EH (cell line): ENCODE data around the gene AGPAT4.
"Not testable (repeated sequence)": the region's sequence is repeated elsewhere in the genome, so short reads cannot be mapped to it uniquely, and the experiment has no call there.

Source experiments
- DNase-seq: peaks from one replicate; pipeline ENCODE4 v3.0.0-alpha.2; 2015; ENCODE audit warnings: low read depth

Gene AGPAT4

GRCh38 chr6:161273752-161274487 lies at the start of gene AGPAT4:
Gene AGPAT4, minus strand, starts transcription at chr6:161274061. Its CDS starts 41,848 bp downstream, at chr6:161232213.
- peak; percentile 97 for DNase-seq

GRCh38 chr6:161319231-161319630 lies 45.4 kb upstream of the AGPAT4 start:
- DNase-seq: no peak

GRCh38 chr6:161318456-161318855 lies 44.6 kb upstream of the AGPAT4 start:
- no peak for DNase-seq

GRCh38 chr6:161316531-161316930 lies 42.7 kb upstream of the AGPAT4 start:
- no peak for DNase-seq

- not testable (repeated sequence) for DNase-seq
These were observed 41.5 kb upstream of the AGPAT4 start for GRCh38 chr6:161315246-161315917.

- DNase-seq: not testable (repeated sequence)
These were observed 40.8 kb upstream of the AGPAT4 start for GRCh38 chr6:161314541-161315245.

- no peak for DNase-seq
These were observed 40.2 kb upstream of the AGPAT4 start for GRCh38 chr6:161313940-161314509.

- not testable (repeated sequence) for DNase-seq
These were observed 39.6 kb upstream of the AGPAT4 start for GRCh38 chr6:161313475-161313874.

GRCh38 chr6:161309774-161310173 lies 35.9 kb upstream of the AGPAT4 start:
- DNase-seq: not testable (repeated sequence)

GRCh38 chr6:161308075-161308655 lies 34.3 kb upstream of the AGPAT4 start:
- no peak for DNase-seq

GRCh38 chr6:161305860-161306259 lies 32.0 kb upstream of the AGPAT4 start:
- no peak for DNase-seq

- no peak for DNase-seq
These were observed 29.9 kb upstream of the AGPAT4 start for GRCh38 chr6:161303628-161304340.

GRCh38 chr6:161302949-161303348 lies 29.1 kb upstream of the AGPAT4 start:
- DNase-seq: no peak

- DNase-seq: peak; percentile 47
These were observed 27.5 kb upstream of the AGPAT4 start for GRCh38 chr6:161301338-161301737.

- DNase-seq: no peak
These were observed 27.0 kb upstream of the AGPAT4 start for GRCh38 chr6:161300823-161301222.

GRCh38 chr6:161299726-161300125 lies 25.9 kb upstream of the AGPAT4 start:
- DNase-seq: no peak

GRCh38 chr6:161295784-161296183 lies 21.9 kb upstream of the AGPAT4 start:
- DNase-seq: no peak

- no peak for DNase-seq
These were observed 18.9 kb upstream of the AGPAT4 start for GRCh38 chr6:161292650-161293281.

GRCh38 chr6:161292145-161292544 lies 18.3 kb upstream of the AGPAT4 start:
- no peak for DNase-seq

- no peak for DNase-seq
These were observed 16.9 kb upstream of the AGPAT4 start for GRCh38 chr6:161290751-161291150.

GRCh38 chr6:161284653-161285052 lies 10.8 kb upstream of the AGPAT4 start:
- no peak for DNase-seq
